Measurements from ENCODE around the gene KLHL28.

KLHL28 gene

GRCh38 chr14:44960146-44960545 lies 1.6 kb downstream of the KLHL28 start:
- no peak for DNase-seq (ENCODE audit: low spot score)

GRCh38 chr14:44959538-44959937 lies 2.2 kb downstream of the KLHL28 start:
- DNase-seq (ENCODE audit: low spot score): no peak

- no peak for DNase-seq (ENCODE audit: low spot score)
These were observed 4.9 kb downstream of the KLHL28 start for GRCh38 chr14:44956866-44957265.

- no peak for DNase-seq (ENCODE audit: low spot score)
These were observed 6.2 kb downstream of the KLHL28 start for GRCh38 chr14:44955528-44955927.

- no peak for DNase-seq (ENCODE audit: low spot score)
These were observed 7.0 kb downstream of the KLHL28 start for GRCh38 chr14:44954750-44955149.

- DNase-seq (ENCODE audit: low spot score): no peak
These were observed 9.2 kb downstream of the KLHL28 start for GRCh38 chr14:44952391-44953110.

- DNase-seq (ENCODE audit: low spot score): no peak
These were observed 10.7 kb downstream of the KLHL28 start for GRCh38 chr14:44951051-44951450.

- no peak for DNase-seq (ENCODE audit: low spot score)
These were observed 16.5 kb downstream of the KLHL28 start for GRCh38 chr14:44945264-44945663.

- DNase-seq (ENCODE audit: low spot score): no peak
These were observed 17.6 kb downstream of the KLHL28 start for GRCh38 chr14:44944107-44944506.

- DNase-seq (ENCODE audit: low spot score): no peak
These were observed 19.3 kb downstream of the KLHL28 start for GRCh38 chr14:44942436-44942835.

- DNase-seq (ENCODE audit: low spot score): no peak
These were observed 20.2 kb downstream of the KLHL28 start for GRCh38 chr14:44941591-44941990.

GRCh38 chr14:44940944-44941343 lies 20.8 kb downstream of the KLHL28 start:
- no peak for DNase-seq (ENCODE audit: low spot score)

- DNase-seq (ENCODE audit: low spot score): no peak
These were observed 21.5 kb downstream of the KLHL28 start for GRCh38 chr14:44940211-44940610.

GRCh38 chr14:44937547-44937946 lies 24.2 kb downstream of the KLHL28 start:
- DNase-seq (ENCODE audit: low spot score): no peak

GRCh38 chr14:44935155-44935554 lies 26.6 kb downstream of the KLHL28 start:
- DNase-seq (ENCODE audit: low spot score): no peak

- DNase-seq (ENCODE audit: low spot score): no peak
These were observed 33.0 kb downstream of the KLHL28 start for GRCh38 chr14:44928793-44929192.

GRCh38 chr14:44914849-44915248 lies 46.9 kb downstream of the KLHL28 start:
- peak; percentile 30 for DNase-seq (ENCODE audit: low spot score)

GRCh38 chr14:44912041-44912869 lies 49.5 kb downstream of the KLHL28 start:
- DNase-seq (ENCODE audit: low spot score): no peak

- DNase-seq (ENCODE audit: low spot score): no peak
These were observed 50.9 kb downstream of the KLHL28 start for GRCh38 chr14:44910821-44911220.

- no peak for DNase-seq (ENCODE audit: low spot score)
These were observed 60.1 kb downstream of the KLHL28 start for GRCh38 chr14:44901696-44902095.

GRCh38 chr14:44898551-44898950 lies 63.2 kb downstream of the KLHL28 start:
- DNase-seq (ENCODE audit: low spot score): peak; percentile 23

GRCh38 chr14:44897845-44898151 lies 63.9 kb downstream of the KLHL28 start:
- no peak for DNase-seq (ENCODE audit: low spot score)

GRCh38 chr14:44897041-44897844 lies 64.5 kb downstream of the KLHL28 start:
- DNase-seq (ENCODE audit: low spot score): peak; percentile 98
